GM19468 (cell line): ENCODE measurements around the gene DEK.
"Not testable (repeated sequence)": the region's sequence is repeated elsewhere in the genome, so short reads cannot be mapped to it uniquely, and the experiment has no call there.

Experiments
- ATAC-seq: cut with Tn5 transposase; IDR thresholded peaks from one replicate; pipeline ENCODE4 v1.9.1; 2021; ENCODE audit warnings: mild to moderate bottlenecking, moderate library complexity, moderate number of reproducible peaks; ENCODE audit not compliant: unreplicated experiment; ENCODE audit errors: extremely low read depth

The DEK gene

GRCh38 chr6:18209539-18210197 is 54.7 kb downstream of the DEK start:
- no peak for ATAC-seq

GRCh38 chr6:18208778-18209177 is 55.6 kb downstream of the DEK start:
- ATAC-seq = not testable (repeated sequence)

GRCh38 chr6:18207949-18208348 is 56.4 kb downstream of the DEK start:
- no peak for ATAC-seq

- no peak for ATAC-seq
These were observed 56.9 kb downstream of the DEK start for GRCh38 chr6:18207438-18207837.

DNA sequence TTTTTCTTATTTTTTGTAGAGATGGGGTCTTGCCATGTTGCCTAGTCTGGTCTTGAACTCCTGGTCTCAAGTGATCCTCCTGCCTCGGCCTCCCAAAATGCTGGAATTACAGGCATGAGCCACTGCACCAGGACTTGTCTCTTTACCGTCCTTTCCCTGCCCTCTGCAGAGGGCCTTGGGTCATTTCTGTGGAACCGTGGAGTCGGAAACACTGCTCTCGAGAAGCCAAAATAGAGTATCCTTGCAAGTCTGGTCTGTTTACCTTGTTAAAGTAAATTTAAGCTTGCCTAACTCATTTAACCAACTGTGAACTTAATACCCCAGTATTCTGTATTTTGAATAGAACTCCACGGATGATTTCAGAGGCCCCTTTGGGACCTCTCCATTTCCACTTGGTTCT is 57.7 kb downstream of the DEK start:
- ATAC-seq = no peak

- ATAC-seq = no peak
These were observed 59.6 kb downstream of the DEK start for GRCh38 chr6:18204691-18205090.

GRCh38 chr6:18203786-18204185 is 60.5 kb downstream of the DEK start:
- no peak for ATAC-seq

DNA sequence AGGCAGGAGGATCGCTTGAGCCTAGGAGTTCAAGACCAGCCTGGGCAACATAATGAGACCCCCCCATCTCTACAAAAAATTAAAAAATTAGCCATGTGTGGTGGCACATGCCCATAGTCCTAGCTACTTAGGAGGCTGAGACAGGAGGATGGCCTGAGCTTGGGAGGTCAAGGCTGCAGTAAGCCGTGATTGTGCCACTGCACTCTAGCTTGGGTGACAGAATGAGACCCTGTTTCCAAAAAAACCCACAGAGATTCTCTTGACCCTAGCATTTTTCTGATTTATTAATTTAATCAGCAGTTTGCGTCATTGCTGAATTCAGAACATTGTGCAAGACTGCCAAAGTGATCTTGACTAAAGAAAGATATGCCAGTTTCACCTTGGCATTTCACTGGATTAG is 72.3 kb downstream of the DEK start:
- ATAC-seq = no peak

GRCh38 chr6:18189196-18189595 is 75.1 kb downstream of the DEK start:
- ATAC-seq = no peak

DNA sequence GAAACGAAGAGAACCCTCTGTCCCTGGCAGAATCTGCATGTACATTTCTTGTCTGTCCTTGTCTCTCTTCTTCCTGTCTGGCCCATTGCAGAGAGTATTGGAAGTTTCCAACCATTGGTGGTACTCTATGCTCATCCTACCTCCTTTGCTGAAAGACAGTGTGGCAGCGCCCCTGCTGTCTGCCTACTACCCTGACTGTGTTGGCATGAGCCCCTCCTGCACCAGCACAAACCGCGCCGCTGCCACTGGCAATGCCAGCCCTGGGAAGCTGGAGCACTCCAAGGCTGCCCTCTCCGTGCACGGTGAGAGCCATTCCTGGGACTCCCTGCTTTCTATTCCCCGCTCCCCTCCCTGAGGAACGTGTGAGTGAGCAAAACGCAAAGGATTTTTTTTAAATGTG is 76.6 kb downstream of the DEK start:
- ATAC-seq = no peak

DNA sequence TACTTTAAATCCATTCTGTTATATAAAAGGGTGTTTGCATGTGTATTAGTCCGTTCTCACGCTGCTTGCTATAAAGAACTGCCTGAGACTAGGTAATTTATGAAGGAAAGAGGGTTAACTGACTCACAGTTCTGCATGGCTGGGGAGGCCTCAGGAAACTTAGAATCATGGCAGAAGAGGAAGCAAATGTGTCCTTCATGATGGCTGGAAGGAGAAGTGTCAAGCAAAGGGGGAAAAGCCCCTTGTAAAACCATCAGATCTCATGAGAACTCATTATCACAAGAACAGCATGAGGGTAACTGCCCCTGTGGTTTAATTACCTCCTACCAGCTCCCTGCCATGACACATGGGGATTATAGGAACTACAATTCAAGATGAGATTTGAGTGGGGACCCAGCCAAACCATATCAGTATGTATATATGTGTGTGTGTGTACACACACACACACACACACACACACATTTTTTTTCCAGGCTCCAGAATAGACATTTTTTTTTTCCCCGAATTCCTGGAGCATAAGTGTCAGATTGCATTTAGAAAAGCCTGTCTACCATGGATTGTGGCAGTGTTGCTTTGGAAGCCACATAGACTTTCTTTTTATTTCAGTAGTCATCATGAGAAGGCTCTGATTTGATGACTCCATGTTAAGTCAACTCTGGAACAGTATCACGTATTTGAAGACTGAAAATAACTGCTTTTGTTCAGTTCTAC is 77.6 kb downstream of the DEK start:
- ATAC-seq = no peak

DNA sequence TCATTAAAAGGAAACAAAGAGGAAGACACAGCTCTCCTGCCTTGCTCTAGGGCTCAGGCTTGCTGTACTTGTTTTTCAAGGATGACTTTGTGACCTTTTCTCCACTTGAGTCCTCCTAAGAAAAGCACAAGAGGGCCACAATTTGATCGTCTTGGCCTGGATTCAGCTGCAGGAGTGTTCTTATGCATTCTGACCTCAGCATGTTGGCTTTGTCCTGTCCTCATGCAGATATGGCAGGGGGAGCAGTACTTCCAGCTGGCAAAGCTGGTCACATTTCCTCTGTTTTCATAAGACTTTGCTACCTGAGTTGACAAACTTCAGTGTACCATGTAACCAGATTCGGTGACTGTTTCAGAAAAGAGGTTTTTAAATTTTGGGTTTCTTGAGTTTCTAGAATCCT is 78.3 kb downstream of the DEK start:
- ATAC-seq = no peak

- no peak for ATAC-seq
These were observed 78.7 kb downstream of the DEK start for GRCh38 chr6:18185624-18186023.

DNA sequence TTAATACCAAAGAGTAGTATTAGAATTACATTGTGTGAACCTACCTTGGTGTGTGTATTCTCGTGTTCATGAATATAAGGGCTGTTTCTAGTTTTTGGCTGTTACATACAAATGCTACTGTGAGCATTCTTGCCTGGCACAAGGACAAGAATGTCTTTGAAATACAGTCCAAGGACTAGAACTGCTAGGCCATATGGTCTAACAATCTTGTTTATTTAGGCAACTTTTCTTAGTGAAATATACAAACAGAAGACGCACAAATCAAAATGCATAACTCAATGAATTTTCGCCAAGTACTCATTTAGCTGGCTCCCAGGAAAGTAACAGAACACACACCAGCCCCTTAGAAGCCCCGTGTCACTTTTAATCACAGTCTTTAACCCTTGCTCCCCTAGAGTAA is 80.6 kb downstream of the DEK start:
- no peak for ATAC-seq

DNA sequence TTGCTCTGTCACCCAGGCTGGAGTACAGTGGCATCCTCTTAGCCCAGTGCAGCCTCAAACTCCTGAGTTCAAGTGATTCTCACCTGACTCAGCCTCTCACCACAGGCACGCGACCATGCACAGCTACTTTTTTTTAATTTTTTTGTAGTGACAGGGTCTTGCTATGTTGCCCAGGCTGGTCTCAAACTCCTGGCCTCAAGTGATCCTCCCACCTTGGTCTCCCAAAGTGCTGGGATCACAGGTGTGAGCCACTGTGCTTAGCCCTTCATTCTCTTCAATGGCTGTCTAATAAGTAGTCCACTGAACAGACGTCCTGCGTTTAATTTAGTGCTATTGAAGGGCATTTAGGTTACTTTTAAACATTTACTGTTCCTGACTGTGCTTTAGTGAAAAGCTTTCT is 81.8 kb downstream of the DEK start:
- ATAC-seq = no peak

GRCh38 chr6:18179770-18180356 is 84.5 kb downstream of the DEK start:
- no peak for ATAC-seq

- no peak for ATAC-seq
These were observed 85.2 kb downstream of the DEK start for GRCh38 chr6:18178960-18179615.

GRCh38 chr6:18177286-18177965 is 86.9 kb downstream of the DEK start:
- no peak for ATAC-seq

- not testable (repeated sequence) for ATAC-seq
These were observed 88.1 kb downstream of the DEK start for GRCh38 chr6:18176198-18176597.
